Endothelial cell of umbilical vein (primary cell): ENCODE results near the gene INTS14. TPM values are rescaled to one million over a fixed set of nuclear protein-coding genes. Genes with fewer than 3 reads are reported as not detected.

Experiments used
- BruUV-seq: library from RNA; stranded (reverse); fragments of 400-500 nt; replicated peaks from 2 replicates; lab custom pipeline; 2021; lab: Mats Ljungman, UMichigan
- CTCF ChIA-PET: fragments of 300-600, 350-600 bp; sonication (Branson Sonifier 250); formaldehyde crosslinking; loops from one replicate; lab custom pipeline; 2021; ENCODE audit warnings: antibody characterized with exemption, inconsistent platforms; lab: Charles Lee
- POLR2A ChIA-PET: fragments of 300-600, 350-600 bp; sonication (Branson Sonifier 250); formaldehyde crosslinking; loops from one replicate; lab custom pipeline; 2021; ENCODE audit warnings: antibody characterized with exemption, inconsistent platforms; lab: Charles Lee
- DNase-seq: peaks from one replicate; pipeline ENCODE4 v3.0.0-alpha.2; 2011; ENCODE audit warnings: low read depth, low spot score
- FAIRE-seq: peaks from 2 replicates; lab custom pipeline; 2011; peaks lifted over from hg19 to GRCh38; lab: Jason Lieb, UNC
- H2AFZ ChIP-seq: 2 replicates; pipeline ENCODE4 v1.6.0; 2012; ENCODE audit warnings: low read depth, low read length, control low read depth, inconsistent platforms
- H3K27ac ChIP-seq: 2 replicates; pipeline ENCODE4 v1.5.1; 2011; ENCODE audit warnings: low read depth, mild to moderate bottlenecking, control low read depth, low read length, moderate library complexity; ENCODE audit not compliant: insufficient read depth
- H3K27me3 ChIP-seq, 2 experiments: 2 replicates each; pipeline versions ENCODE4 v1.6.0 to v1.6.1; 2011; ENCODE audit warnings: low read length in 2 of 2, mixed read lengths in 1 of 2; ENCODE audit not compliant: control insufficient read depth in 2 of 2, insufficient read depth in 2 of 2
- H3K36me3 ChIP-seq, 2 experiments: 2 replicates in 1 of 2; 3 replicates in 1 of 2; pipeline ENCODE4 v1.5.1; 2011; ENCODE audit warnings: low read length in 2 of 2, mild to moderate bottlenecking in 1 of 2, moderate library complexity in 1 of 2; ENCODE audit not compliant: control insufficient read depth in 2 of 2, insufficient read depth in 2 of 2; ENCODE audit errors: extremely low read depth in 1 of 2
- H3K4me1 ChIP-seq: 3 replicates; pipeline ENCODE4 v1.5.1; 2011; ENCODE audit warnings: mild to moderate bottlenecking, low read length; ENCODE audit not compliant: control insufficient read depth, insufficient read depth; ENCODE audit errors: extremely low read depth
- H3K4me2 ChIP-seq: 2 replicates; pipeline ENCODE4 v1.6.1; 2011; ENCODE audit warnings: low read length, control low read depth, mixed read lengths; ENCODE audit not compliant: insufficient read depth
- H3K4me3 ChIP-seq, 3 experiments: fragments of 200-600 bp in 1 of 3; sonication (generic), shearing (Covaris generic) in 1 of 3; replicated peaks in 1 of 3; 2 replicates each; pipeline ENCODE4 v1.5.1; 2011 to 2016; ENCODE audit warnings: control low read depth in 3 of 3, low read length in 3 of 3, mild to moderate bottlenecking in 2 of 3, inconsistent platforms in 1 of 3, low read depth in 1 of 3, moderate library complexity in 1 of 3; ENCODE audit not compliant: insufficient read depth in 1 of 3
- H3K79me2 ChIP-seq: 2 replicates; pipeline ENCODE4 v1.6.0; 2012; ENCODE audit warnings: low read length, inconsistent platforms; ENCODE audit not compliant: control insufficient read depth, insufficient read depth
- H3K9ac ChIP-seq: replicated peaks from 2 replicates; pipeline ENCODE3; 2011; ENCODE audit warnings: low read length, control low read depth; ENCODE audit not compliant: insufficient read depth; ENCODE audit errors: extremely low read depth
- H3K9me1 ChIP-seq: replicated peaks from 3 replicates; pipeline ENCODE4 v1.6.0; 2011; ENCODE audit warnings: mild to moderate bottlenecking, low read length; ENCODE audit not compliant: control insufficient read depth, insufficient read depth; ENCODE audit errors: extremely low read depth
- H3K9me3 ChIP-seq: replicated peaks from 2 replicates; pipeline ENCODE4 v1.5.1; 2012; ENCODE audit warnings: low read length, inconsistent platforms; ENCODE audit not compliant: control insufficient read depth, insufficient read depth
- H4K20me1 ChIP-seq: replicated peaks from 2 replicates; pipeline ENCODE3; 2011; ENCODE audit warnings: mild to moderate bottlenecking, low read length; ENCODE audit not compliant: control insufficient read depth, insufficient read depth; ENCODE audit errors: extremely low read depth
- EZH2 ChIP-seq: IDR thresholded peaks from 2 replicates; pipeline ENCODE4 v1.6.1; 2012; ENCODE audit warnings: borderline replicate concordance, low read depth, mild to moderate bottlenecking, moderate library complexity, low read length, inconsistent platforms; ENCODE audit not compliant: severe bottlenecking
- FOS ChIP-seq: IDR thresholded peaks from 2 replicates; pipeline ENCODE4 v1.6.1; 2011; ENCODE audit warnings: mild to moderate bottlenecking, low read length, moderate library complexity, borderline replicate concordance; ENCODE audit not compliant: insufficient read depth
- GATA2 ChIP-seq: IDR thresholded peaks from 2 replicates; pipeline ENCODE4 v1.7.0; 2011; ENCODE audit warnings: low read depth, mild to moderate bottlenecking, moderate library complexity, mixed read lengths, low read length; ENCODE audit not compliant: insufficient read length, insufficient read depth
- JUN ChIP-seq: IDR thresholded peaks from 2 replicates; pipeline ENCODE4 v1.6.1; 2011; ENCODE audit warnings: borderline replicate concordance, low read depth; ENCODE audit not compliant: insufficient read length, insufficient read depth
- MYC ChIP-seq: IDR thresholded peaks from one replicate; pipeline ENCODE4 v1.6.1; 2011; ENCODE audit warnings: mild to moderate bottlenecking, low read depth, low read length
- POLR2A ChIP-seq: IDR thresholded peaks from 2 replicates; pipeline ENCODE4 v1.6.1; 2012; ENCODE audit warnings: low read depth, mild to moderate bottlenecking, control low read depth, low read length
- POLR2AphosphoS5 ChIP-seq: IDR thresholded peaks from 2 replicates; pipeline ENCODE4 v1.6.1; 2012; ENCODE audit warnings: low read depth, mild to moderate bottlenecking, control low read depth, low read length, moderate library complexity; ENCODE audit not compliant: insufficient read depth
- dilution Hi-C: fragments of 300-500 bp; cut with MboI; formaldehyde crosslinking; loops from one replicate; pipeline ENCODE4 v1.15.0; 2019; ENCODE audit warnings: low sequenced_read_pairs; ENCODE audit not compliant: extremely low pct_ligation_motif_present
- intact Hi-C: fragments of 100-400 bp; cut with micrococcal nuclease; formaldehyde crosslinking; loops from one replicate; pipeline ENCODE4 v1.10.0; 2022
- polyA plus RNA-seq, 4 experiments: library from polyadenylated mRNA; depleted of rRNA in 3 of 4; stranded (reverse) in 3 of 4; unstranded in 1 of 4; fragments of >200 nt; gene quantifications; 2 replicates each; pipeline versions ENCODE4 v1.2.1 to v1.2.3, GENCODE V29; 2011 to 2012; ENCODE audit warnings: missing spikeins in 1 of 4
- total RNA-seq: library from RNA; stranded (reverse); gene quantifications from 2 replicates; pipeline ENCODE4 v1.2.3, GENCODE V29; 2021
- TF ChIP-seq, protein P1 (sequence below), 2 donors: IDR thresholded peaks; 1 replicate in 1 of 2; 2 replicates in 1 of 2; pipeline ENCODE4 v1.5.1; 2011; ENCODE audit warnings: low read length in 2 of 2, mild to moderate bottlenecking in 2 of 2, moderate library complexity in 2 of 2, control low read depth in 1 of 2, inconsistent platforms in 1 of 2, low read depth in 1 of 2; ENCODE audit not compliant: insufficient read depth in 1 of 2; ENCODE audit errors: extremely low read depth in 1 of 2
- TF ChIP-seq, protein P2 (sequence below): IDR thresholded peaks from 2 replicates; pipeline ENCODE4 v1.6.1; 2011; ENCODE audit not compliant: insufficient read depth, insufficient read length

The INTS14 gene
- total and polyA plus RNA-seq, 2 donors (not counting 3 experiments of a cell fraction or from before 2014, with no cell fraction given), result 41.7 to 52.6 TPM

DNA sequence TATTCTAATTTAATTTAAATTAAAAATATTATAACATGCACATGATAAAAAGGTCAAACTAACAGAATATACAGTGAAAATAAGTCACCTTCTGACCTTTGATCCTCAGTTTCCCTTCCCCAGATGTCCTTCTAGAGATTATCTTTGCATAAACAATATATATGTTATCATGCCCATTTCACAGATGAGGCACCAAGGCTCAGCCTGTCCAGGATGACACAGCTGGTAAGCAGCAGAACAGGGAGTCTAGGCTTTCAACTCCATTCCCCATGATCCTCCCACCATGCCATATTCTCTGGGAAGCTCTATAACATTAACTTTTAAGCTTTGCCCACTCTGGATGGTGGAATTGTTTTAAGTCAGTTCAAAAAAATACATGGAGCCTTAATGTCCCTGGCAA lies 12.2 kb upstream of the INTS14 start:
- POLR2A ChIA-PET, result no interaction called here
- H3K79me2 ChIP-seq, result no peaks in the 10 kb centered on the region
- H4K20me1 ChIP-seq, result no peaks in the 10 kb centered on the region
- no peak overlapping the region for H3K9ac ChIP-seq
- CTCF ChIA-PET, result no interaction called here
- H3K9me3 ChIP-seq, result no peaks in the 10 kb centered on the region
- H3K27ac ChIP-seq, result no peak overlapping the region
- FAIRE-seq (no peak), DNase-seq (no peak)
- H3K36me3 ChIP-seq, result no peaks in the 10 kb centered on the region
- no peak overlapping the region for H3K4me3 ChIP-seq
- BruUV-seq, result no TSS peak
- H2AFZ ChIP-seq, result no peak overlapping the region
- no peaks in the 10 kb centered on the region for H3K4me1 ChIP-seq
- H3K4me2 ChIP-seq, result no peak overlapping the region
- TF ChIP-seq MYC, result no peak
- TF ChIP-seq EZH2, result no peak
- intact Hi-C loops, result no loop called here
- no peaks in the 10 kb centered on the region for H3K9me1 ChIP-seq
- H3K27me3 ChIP-seq, result no peaks in the 10 kb centered on the region
- dilution Hi-C loops, result no loop called here

DNA sequence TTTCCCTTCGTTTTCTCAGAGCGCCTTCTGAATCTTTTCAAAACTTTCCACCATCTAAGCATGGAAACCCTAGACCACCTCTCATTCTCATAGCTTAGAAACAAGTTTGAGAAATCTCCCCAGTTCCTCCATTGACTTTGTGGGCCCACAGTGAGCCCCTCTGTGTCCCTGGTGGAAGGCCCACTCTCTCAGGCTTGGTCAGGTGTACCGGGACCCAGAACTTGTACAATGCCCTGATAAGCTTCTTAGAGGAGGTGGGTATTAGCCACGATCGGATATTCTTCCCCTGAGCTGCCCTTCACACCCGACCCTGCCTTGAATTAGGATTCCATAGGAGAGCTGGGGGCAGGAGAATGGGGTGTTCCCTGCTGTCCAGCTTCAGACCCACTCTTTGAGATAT lies 10.7 kb upstream of the INTS14 start, which contains the start of gene SLC24A1:
Gene SLC24A1, plus strand, starts transcription at position 301 of the 400 bp plus-strand sequence. CDS start 2,143 bp downstream, outside the sequence.
- DNase-seq (no peak), FAIRE-seq (no peak)
- no peak within 1 kb of the TSS for H3K9ac ChIP-seq
- H3K4me1 ChIP-seq, result no peaks in the 10 kb centered on the region
- dilution Hi-C loops (no loop called here), intact Hi-C loops (no loop called here)
- H4K20me1 ChIP-seq, result no peaks in the 10 kb centered on the region
- TF ChIP-seq POLR2AphosphoS5, result no peak
- TF ChIP-seq POLR2A, result no peak
- TF ChIP-seq FOS, result no peak
- no peak for TF ChIP-seq MYC
- TF ChIP-seq, protein P1, sequence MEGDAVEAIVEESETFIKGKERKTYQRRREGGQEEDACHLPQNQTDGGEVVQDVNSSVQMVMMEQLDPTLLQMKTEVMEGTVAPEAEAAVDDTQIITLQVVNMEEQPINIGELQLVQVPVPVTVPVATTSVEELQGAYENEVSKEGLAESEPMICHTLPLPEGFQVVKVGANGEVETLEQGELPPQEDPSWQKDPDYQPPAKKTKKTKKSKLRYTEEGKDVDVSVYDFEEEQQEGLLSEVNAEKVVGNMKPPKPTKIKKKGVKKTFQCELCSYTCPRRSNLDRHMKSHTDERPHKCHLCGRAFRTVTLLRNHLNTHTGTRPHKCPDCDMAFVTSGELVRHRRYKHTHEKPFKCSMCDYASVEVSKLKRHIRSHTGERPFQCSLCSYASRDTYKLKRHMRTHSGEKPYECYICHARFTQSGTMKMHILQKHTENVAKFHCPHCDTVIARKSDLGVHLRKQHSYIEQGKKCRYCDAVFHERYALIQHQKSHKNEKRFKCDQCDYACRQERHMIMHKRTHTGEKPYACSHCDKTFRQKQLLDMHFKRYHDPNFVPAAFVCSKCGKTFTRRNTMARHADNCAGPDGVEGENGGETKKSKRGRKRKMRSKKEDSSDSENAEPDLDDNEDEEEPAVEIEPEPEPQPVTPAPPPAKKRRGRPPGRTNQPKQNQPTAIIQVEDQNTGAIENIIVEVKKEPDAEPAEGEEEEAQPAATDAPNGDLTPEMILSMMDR (IDR thresholded peaks at IDR 0.05; ENCODE audit: extremely low read depth in 1 of 2, insufficient read depth in 1 of 2, low read depth in 1 of 2, low read length in 2 of 2), result no peak
- no peak for TF ChIP-seq GATA2
- TF ChIP-seq JUN, result no peak
- TF ChIP-seq, protein P2, sequence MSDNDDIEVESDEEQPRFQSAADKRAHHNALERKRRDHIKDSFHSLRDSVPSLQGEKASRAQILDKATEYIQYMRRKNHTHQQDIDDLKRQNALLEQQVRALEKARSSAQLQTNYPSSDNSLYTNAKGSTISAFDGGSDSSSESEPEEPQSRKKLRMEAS, result no peak
- no peak for TF ChIP-seq EZH2
- no peak within 1 kb of the TSS for H2AFZ ChIP-seq
- H3K27me3 ChIP-seq, result no peaks in the 10 kb centered on the region
- no peak within 1 kb of the TSS for H3K4me2 ChIP-seq
- no peaks in the 10 kb centered on the region for H3K79me2 ChIP-seq
- H3K9me1 ChIP-seq, result no peaks in the 10 kb centered on the region
- no peaks in the 10 kb centered on the region for H3K36me3 ChIP-seq
- no peak within 1 kb of the TSS for H3K27ac ChIP-seq
- no peak within 1 kb of the TSS for H3K4me3 ChIP-seq
- BruUV-seq, result no TSS peak
- ChIA-PET POLR2A (no interaction called here), CTCF (interaction anchor here (0.7 to 1.6 kb wide), 4 partner anchors 11 to 32 kb away, joined by 3 to 6 read pairs (median 4); partner anchors contain the start of gene INTS14)
- H3K9me3 ChIP-seq, result no peaks in the 10 kb centered on the region
